ENCODE results near the gene MEGF6. TPM values are rescaled to one million over a fixed set of nuclear protein-coding genes. Genes with fewer than 3 reads are reported as not detected.

MEGF6 gene
- total RNA-seq, 1 donor from 2014 or later: 57.1 TPM

- intact Hi-C loops (cut with DNase I): no loop called here
- Histone ChIP-seq H3K27me3 (ENCODE audit: low read depth) (peaks cover 23% of the 10 kb centered on the region), H3K4me3 (no peak overlapping the region), H3K4me1 (peaks cover 21% of the 10 kb centered on the region), H3K9me3 (no peaks in the 10 kb centered on the region), H3K27ac (no peak overlapping the region), H3K36me3 (no peaks in the 10 kb centered on the region)
- ATAC-seq: no peak
- TF ChIP-seq CTCF (IDR thresholded peaks at IDR 0.05): no peak
- DNase-seq: no peak
Measured at GRCh38 chr1:3451994-3452865, 159.1 kb downstream of the MEGF6 start.

- Histone ChIP-seq H3K4me3 (no peak overlapping the region), H3K27ac (no peak overlapping the region), H3K36me3 (no peaks in the 10 kb centered on the region), H3K27me3 (ENCODE audit: low read depth) (peaks cover 23% of the 10 kb centered on the region), H3K4me1 (peaks cover 21% of the 10 kb centered on the region), H3K9me3 (peaks cover 5% of the 10 kb centered on the region)
- ATAC-seq (no peak), DNase-seq (no peak)
- intact Hi-C loops (cut with DNase I): no loop called here
- TF ChIP-seq CTCF (IDR thresholded peaks at IDR 0.05): no peak
Measured at GRCh38 chr1:3450983-3451382, 160.3 kb downstream of the MEGF6 start.

- peaks cover 9% of the 10 kb centered on the region for H3K9me3 ChIP-seq
- H3K4me1 ChIP-seq: peaks cover 21% of the 10 kb centered on the region
- no peak overlapping the region for H3K27ac ChIP-seq
- TF ChIP-seq CTCF (IDR thresholded peaks at IDR 0.05): no peak
- ATAC-seq (no peak), DNase-seq (no peak)
- intact Hi-C loops (cut with DNase I): no loop called here
- H3K4me3 ChIP-seq: no peak overlapping the region
- H3K27me3 ChIP-seq (ENCODE audit: low read depth): peaks cover 24% of the 10 kb centered on the region
- no peaks in the 10 kb centered on the region for H3K36me3 ChIP-seq
Measured at GRCh38 chr1:3450202-3450863, 161.0 kb downstream of the MEGF6 start.

DNA sequence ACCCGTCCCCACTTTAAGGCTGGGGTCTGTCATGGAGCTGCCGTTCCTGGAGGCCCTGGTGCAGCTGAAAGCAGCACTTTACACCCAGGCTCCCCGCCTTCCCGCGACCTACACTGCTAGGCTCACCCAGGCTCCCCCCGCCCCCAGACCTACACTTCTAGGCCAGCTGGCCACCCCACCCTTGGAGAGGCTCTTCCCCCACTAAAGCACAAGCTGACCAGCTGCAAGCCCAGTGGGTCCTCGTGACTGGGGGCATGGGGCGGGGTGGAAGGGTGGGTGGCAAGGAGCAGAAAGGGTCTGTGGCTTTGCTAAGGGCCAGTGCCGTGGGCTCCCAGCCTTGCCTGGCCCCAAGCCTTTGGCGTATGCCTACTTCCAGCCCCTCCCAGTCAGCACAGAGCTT, 166.6 kb downstream of the MEGF6 start:
- no peaks in the 10 kb centered on the region for H3K36me3 ChIP-seq
- H3K9me3 ChIP-seq: peaks cover 9% of the 10 kb centered on the region
- DNase-seq (no peak), ATAC-seq (no peak)
- H3K27ac ChIP-seq: no peak overlapping the region
- no peaks in the 10 kb centered on the region for H3K4me1 ChIP-seq
- intact Hi-C loops (cut with DNase I): no loop called here
- H3K4me3 ChIP-seq: no peak overlapping the region
- H3K27me3 ChIP-seq (ENCODE audit: low read depth): peaks cover 20% of the 10 kb centered on the region
- no peak for TF ChIP-seq CTCF (IDR thresholded peaks at IDR 0.05)

GRCh38 chr1:3444298-3444697, 167.0 kb downstream of the MEGF6 start:
- H3K9me3 ChIP-seq: peaks cover 9% of the 10 kb centered on the region
- no peak overlapping the region for H3K27ac ChIP-seq
- H3K4me3 ChIP-seq: no peak overlapping the region
- no peaks in the 10 kb centered on the region for H3K36me3 ChIP-seq
- intact Hi-C loops (cut with DNase I): no loop called here
- DNase-seq (no peak), ATAC-seq (no peak)
- H3K27me3 ChIP-seq (ENCODE audit: low read depth): peaks cover 25% of the 10 kb centered on the region
- no peaks in the 10 kb centered on the region for H3K4me1 ChIP-seq
- no peak for TF ChIP-seq CTCF (IDR thresholded peaks at IDR 0.05)

Data from lower lobe of right lung (tissue), 2 donors.